NCI-H1930 (cell line): ENCODE results near the gene SRGAP2C.
"Not testable (repeated sequence)": the region's sequence is repeated elsewhere in the genome, so short reads cannot be mapped to it uniquely, and the experiment has no call there.

Experiments
- DNase-seq, 2 experiments: peaks; one replicate each; lab custom pipeline; 2025; lab: John Stamatoyannopoulos, UW

The SRGAP2C gene

DNA sequence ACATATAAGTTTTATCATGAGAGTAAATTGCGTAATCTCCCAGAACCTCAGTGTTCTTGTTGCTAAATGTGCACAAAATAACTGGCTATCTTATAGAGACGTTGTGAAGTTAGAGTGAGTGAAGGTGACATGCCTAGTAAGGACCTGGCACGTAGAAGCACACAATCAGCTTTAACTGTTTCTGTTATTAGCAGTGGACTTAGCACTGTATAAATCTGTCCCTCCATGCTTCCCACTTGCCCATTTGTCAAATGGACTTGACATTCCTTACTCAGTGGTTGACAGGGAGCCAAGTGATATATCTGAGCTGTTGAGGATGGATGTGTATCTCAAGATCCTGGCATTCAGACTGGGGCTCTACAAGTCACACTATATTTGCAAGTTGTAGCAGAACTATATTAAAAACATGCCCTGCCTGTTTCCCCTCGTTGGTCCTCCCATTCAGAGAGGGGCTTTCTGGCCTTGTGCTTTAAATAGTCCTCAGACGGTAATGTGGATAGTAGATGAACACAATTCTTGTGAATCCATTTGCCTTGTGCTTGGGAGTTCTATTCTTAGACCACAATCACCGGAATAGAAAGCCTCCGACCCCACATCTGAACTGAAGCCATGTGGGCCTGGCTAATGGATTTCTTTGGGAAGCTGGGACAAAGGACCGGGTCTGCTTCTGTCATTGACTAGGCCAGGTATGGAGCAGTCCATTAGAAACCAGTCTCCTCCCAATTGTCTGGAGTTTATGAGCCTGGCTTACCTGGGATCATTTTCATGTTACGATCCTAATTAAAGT, 43.0 kb downstream of the SRGAP2C start:
- not testable (repeated sequence) for DNase-seq

DNA sequence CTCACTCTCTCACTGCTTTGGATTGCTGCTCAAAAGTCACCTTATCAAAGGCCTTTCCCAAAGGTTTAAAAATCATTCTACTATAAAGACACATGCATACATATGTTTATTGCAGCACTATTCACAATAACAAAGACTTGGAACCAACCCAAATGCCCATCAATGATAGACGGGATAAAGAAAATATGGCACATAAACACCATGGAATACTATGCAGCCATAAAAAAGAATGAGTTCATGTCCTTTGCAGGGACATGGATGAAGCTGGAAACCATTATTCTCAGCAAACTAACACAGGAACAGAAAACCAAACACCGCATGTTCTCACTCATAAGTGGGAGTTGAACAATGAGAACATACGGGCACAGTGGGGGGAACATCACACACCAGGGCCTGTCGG, 45.9 kb downstream of the SRGAP2C start:
- not testable (repeated sequence) for DNase-seq

DNA sequence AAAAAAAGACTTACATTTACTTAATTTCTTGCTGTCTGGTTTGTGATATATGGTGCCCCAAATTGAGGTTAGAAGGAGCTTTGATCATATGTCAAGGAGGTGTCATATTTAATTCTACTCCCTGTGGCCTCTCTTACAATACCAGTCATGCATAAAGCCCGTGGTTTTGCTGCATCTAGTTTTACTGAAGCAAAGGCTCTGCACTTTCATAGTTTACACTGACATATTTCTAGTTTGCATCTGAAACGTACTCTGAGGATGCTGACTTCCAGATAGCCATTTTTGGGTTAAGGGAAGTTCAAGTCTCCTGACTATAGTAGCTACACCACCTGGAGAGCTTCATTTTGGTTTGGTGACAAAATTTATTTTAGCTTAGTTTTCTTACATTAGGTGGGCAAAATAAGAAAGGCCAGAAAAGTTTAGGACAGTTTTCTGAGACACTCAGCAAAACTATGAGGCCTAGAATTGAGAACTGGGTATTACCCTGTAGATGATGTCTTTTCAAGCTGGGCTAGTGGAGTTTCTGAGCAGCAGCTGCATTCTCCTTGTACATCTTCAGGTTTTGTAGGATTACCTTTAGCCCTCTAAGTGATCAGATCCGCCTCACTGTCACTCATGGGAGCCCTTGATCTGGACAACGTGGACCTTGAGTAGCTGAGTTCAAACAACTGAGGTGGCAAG, 47.8 kb downstream of the SRGAP2C start:
- not testable (repeated sequence) for DNase-seq

DNA sequence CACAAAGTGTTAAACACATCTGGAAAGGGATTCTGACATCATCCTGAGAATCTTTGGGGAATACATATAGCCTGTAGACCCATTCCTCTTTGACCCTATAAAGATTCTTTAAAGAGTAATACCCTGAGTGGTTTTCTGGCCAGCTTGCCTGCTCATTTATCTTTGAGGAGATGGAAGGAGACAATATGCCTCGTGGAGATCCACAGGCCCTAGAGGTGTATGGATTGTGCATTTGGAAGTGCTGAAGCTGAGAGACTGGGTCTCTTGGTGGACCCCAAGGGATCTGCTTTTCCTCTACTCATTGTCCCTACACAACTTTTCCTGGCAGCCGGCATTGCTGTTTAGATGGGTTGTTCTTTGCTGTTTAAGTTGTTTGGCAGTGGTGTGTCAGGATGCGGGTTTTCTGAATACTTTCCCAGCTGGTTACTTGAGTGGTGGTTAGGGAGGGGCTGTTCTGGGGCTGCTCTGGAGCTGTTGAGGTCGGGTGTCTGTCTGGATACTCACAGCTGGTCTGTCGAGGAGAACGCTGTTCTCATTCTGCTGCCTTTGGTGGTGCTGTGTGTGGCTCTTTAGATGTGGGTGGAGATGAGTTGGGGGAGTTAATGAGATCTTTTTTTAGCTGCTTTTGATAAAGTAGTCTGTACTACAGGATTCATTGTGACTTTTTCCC, 49.5 kb downstream of the SRGAP2C start:
- not testable (repeated sequence) for DNase-seq

DNA sequence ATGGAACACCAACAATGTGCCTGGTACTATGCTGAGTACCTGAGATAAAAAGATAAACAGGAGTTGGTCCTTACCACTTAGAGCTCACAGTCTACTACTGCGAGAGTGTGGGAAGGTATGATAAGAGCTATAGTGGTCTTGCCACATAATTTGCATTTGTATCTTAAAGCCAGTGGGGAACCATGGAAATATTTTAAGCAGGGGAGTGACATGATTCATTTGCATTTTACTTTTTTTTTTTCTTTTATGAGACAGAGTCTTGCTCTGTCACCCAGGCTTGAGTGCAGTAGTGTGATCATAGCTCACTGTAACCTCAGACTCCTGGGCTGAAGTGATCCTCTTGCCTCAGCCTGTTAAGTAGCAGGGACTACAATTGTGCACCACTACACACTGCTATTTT, 53.6 kb downstream of the SRGAP2C start:
- not testable (repeated sequence) for DNase-seq

DNA sequence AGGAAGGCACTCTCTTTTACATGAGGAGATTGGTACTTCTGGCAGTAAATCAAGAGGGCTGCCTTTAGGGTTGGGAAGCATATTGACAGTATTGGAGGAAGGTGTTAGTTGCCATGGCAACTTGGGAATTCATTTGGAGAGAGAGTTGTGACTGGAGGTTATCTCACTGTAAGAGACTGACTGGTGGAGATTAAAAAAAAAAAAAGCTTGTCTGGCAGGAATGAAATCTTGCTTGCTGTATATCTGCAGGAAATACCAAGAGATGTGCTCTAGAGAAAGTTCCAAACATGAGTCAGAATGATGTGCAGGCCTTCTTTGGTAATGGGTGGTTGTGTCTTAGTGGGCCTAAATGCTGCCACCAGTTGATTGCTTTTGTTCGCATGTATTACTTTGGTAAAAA, 59.1 kb downstream of the SRGAP2C start:
- DNase-seq = not testable (repeated sequence)

DNA sequence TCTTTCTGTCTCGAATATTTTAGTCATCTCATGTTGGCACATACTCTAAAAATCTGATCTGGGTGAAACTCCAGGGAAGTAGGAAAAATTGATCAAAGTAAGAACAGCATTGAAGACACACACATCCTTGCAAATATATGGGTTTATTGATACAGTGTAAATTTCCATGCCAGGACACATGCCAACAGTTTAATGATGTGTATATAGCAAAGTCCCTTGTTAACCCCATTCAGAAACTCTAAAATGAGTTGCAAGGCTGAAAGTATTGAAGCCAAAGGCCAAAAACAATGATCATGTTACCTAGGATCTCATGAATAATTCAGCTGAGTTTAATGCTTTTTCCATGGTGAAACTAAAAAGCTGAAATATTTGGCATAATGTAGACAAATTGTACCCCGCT, 61.6 kb downstream of the SRGAP2C start:
- not testable (repeated sequence) for DNase-seq

DNA sequence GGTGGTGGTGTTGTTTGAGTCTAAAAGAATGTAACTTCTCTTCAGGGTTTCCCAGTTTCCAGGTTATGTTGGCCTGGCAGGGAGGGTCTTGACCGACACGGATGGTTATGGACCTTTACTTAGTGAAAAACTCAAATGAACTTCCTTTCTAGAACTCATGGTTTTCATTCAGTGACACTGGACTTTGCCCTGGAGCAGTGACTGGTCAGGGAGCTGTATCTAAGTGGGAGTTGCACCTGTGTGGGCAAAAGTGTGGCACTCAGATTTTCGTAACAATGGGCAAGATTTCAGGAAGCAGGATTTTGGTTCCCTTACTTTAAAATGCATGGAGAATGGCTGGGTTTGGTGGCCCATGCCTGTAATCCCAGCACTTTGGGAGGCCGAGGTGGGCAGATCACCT, 67.9 kb downstream of the SRGAP2C start:
- not testable (repeated sequence) for DNase-seq

DNA sequence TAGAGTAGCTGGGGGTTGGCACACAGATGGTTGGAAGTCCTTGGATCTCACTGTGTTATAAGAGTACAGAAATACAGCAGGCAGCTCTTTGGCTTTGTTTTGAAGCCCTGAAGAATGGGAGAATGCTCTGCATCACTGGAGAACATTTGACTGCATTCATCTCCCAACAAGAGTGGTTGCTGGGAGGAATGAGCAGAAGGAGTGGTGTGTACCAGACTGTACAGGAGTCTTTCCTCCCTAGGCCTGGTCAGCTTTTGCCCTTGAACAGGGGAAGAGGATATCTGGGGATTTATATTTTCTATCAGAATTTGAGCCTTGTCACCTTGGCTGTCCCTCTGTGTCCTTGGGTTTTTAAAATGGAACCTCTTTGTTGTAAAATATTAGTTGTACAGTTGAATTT, 69.8 kb downstream of the SRGAP2C start:
- DNase-seq = not testable (repeated sequence)

DNA sequence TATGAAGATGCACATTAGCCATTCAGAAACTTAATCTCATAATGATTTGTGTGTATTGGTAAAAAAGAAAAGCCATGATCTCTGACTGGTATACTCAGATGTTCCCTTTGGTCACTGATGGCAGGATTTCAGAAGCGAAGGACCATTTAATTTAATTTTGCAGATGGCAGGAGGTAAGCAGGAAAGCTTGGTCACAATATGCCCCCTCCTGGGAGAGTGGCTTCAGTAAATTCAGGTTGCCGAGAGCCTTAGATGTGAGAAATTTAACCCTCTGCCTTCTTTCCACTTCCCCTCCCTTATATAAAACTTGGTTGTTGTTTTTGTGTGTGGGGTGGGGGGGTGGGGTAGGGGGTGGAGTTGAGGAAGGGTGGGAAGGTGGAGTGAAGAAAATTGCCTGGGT, 72.9 kb downstream of the SRGAP2C start:
- not testable (repeated sequence) for DNase-seq

DNA sequence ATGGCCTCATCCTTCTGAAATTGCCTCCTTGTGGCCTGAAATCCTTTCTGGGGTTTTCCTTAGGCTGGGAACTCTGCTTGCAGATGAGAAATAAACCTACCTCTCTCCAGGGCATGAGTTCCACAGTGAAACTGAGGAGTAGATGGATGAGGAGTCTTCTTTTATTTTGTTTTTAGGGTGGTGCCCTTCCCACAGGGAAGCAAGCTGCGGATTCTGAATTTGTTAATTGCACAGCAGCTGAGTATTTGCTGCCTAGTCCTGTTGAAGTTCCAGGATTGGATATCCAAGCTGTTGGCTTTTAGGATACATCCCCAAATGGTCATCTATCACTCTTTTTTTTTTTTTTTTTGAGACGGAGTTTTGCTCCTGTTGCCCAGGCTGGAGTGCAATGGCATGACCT, 73.4 kb downstream of the SRGAP2C start:
- DNase-seq = not testable (repeated sequence)

DNA sequence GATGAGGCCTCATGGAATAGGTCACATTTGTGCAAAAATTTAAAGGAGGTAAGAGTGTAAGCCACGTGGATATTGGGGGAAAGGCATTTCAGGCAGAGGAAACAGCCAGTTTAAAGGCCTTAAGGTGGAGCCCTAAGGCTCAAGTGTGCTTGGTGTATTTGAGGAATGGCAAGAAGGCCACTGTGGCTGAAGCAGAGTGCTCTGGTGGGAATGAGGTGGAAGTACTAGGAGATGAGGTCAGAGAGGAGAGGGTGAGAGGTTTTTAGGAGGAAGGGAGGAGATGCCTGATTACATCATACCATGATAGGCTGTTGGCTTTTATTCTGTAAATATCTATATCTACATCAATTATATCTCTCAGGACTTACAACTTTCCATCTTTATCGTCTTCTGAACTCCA, 75.4 kb downstream of the SRGAP2C start:
- not testable (repeated sequence) for DNase-seq

DNA sequence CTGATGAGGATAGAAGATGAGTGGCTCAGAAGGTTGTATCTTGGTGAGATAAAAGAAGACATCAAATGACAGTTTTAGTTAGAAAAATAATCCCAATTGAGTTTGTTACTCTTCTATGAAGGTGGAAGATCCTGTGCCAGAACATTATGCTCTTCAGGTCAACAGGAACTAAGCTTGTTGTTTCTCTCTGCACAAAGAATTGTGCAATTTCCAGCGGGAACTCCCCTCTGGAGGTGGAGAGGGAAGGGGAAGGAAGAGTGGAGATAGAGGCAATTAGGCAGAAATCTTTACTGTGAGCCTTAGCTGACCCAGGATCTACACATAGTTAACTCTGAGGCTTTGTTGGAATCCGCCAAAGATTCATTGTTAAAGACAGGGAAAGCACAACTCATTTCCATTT, 77.4 kb downstream of the SRGAP2C start:
- DNase-seq = not testable (repeated sequence)

DNA sequence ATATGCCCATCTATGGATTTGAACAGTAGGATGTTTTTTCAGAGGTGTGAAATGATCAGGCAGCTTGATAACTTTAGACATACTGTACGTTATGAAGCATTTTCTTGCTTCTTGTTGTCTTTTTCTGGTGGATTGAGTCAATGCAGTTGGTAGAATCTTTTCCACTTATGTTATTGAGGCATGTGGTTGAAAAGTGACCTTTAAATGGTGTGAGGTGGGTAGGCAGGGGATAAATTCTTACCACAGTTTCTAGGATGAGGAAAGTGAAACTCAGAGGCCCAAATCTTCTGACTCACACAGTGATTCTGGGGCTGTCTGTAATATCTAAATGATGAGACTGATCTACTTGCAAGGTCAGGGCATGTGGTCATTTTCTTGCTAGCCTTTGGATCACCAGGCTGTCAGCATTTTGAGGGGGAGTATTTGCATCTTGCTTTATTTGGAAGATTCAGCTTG, 79.0 kb downstream of the SRGAP2C start:
- DNase-seq = not testable (repeated sequence)

DNA sequence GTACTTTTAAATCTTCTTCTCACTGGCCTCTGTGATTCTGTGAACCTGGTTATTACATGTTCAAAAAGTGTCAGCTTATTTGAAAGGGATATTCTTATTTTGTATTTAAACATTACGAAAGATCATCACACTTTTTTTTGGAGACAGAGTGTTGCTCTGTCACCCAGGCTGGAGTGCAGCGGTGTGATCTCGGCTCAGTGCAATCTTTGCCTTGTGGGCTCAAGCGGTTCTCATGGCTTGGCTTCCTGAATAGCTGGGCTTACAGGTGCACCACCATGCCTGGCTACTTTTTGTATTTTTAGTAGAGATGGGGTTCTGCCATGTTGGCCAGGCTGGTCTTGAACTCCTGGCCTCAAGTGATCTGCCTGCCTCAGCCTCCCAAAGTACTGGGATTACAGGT, 82.3 kb downstream of the SRGAP2C start:
- DNase-seq = not testable (repeated sequence)

DNA sequence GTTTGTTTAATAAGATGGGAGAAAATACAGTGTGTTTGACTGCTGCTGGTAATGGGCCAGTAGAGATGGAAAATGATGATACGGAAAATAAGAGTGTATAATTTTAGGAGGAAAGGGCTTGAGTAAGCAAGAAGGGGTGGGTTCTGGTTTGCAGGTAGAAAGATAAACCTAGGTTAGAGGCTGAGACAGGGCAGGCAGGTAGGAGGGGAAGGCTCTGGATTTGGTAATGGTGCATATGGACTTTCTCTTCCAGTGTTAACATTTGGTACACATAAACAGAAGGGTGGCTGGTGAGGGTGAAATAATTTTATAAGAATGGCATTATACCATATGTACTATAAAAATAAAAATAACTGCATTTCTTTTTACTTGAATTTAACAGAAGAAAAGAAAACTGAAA, 84.5 kb downstream of the SRGAP2C start:
- DNase-seq = not testable (repeated sequence)

DNA sequence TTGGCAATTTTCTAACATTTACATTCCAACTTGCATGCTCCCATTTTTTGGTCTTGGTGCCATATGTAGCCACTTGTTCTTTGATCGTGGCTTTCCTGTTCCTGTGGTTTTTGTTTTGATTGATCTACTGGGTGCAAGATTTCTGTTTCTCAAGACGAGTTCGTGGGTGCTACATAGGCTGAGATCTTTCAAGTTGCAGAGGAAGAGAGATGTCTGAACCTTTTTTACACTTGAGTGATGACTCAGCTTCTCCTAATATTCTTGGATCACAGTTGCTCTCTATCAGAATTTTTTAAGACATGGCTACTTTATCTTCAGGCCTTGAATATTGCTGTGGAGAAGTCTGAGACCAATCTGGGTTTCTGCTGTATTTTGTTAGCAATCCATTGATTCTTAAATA, 85.2 kb downstream of the SRGAP2C start:
- not testable (repeated sequence) for DNase-seq

DNA sequence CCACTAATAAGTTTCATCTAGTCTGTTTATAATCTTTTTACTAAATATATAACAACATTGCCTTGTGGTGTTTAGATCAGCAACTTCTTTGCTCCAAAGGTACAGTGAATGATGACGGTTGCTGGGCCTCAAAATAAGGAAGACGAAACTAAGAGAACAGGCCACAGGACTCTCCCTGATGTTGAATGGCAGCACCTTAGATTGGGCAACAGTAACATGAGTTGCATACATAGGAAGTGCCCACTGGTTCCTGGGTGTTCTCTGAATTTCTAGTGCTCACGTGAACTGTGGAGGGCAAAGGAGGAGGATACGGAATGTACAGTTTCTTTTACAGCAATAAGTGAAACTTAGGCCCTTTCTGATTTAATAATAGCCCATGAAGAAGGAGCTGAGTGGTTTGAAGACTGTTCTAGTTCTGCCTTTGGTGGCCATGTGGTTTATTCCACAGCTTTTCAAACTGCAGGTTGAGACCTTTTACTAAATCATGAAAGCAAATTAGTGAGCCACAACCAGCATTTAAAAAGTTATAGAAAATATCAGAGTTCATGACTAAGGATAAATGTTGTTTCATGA, 86.5 kb downstream of the SRGAP2C start:
- DNase-seq = not testable (repeated sequence)

DNA sequence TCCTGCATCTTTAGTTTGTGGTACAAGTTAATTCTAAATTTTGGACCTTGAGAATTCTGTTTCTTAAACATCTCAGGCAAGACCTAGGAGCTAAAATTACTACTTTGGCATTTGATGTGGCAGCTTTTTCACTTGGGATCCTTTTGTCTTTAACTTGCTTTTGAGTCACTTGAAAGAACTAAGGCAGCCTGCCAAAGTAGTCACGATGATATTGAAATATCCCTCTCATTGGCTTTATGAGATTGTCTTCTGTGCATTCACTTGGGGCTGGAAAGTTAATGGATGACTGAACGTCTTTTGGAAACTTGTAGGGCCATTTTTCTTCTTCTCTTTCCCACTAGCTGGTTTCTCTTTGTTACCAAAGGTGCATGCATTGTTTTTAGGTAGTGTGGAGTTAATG, 90.7 kb downstream of the SRGAP2C start:
- DNase-seq = not testable (repeated sequence)

DNA sequence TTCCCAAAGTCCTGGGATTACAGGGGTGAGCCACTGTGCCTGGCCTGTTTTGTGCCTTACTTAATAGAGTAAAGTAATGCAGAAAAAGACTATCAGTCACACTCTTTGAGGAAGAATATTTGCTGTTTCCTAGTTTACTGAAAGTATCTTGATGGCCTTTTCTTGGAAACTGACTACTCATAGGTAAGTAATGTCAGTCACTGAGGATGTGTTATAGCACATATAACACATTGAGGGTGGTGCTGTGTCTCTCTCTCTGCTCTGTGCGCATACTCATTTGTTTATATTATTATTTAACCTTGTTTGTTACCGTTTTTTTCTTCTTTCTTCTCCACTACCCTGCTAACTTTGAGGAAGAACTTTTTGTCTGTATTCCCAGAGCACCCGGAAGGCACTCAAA, 93.4 kb downstream of the SRGAP2C start:
- not testable (repeated sequence) for DNase-seq

DNA sequence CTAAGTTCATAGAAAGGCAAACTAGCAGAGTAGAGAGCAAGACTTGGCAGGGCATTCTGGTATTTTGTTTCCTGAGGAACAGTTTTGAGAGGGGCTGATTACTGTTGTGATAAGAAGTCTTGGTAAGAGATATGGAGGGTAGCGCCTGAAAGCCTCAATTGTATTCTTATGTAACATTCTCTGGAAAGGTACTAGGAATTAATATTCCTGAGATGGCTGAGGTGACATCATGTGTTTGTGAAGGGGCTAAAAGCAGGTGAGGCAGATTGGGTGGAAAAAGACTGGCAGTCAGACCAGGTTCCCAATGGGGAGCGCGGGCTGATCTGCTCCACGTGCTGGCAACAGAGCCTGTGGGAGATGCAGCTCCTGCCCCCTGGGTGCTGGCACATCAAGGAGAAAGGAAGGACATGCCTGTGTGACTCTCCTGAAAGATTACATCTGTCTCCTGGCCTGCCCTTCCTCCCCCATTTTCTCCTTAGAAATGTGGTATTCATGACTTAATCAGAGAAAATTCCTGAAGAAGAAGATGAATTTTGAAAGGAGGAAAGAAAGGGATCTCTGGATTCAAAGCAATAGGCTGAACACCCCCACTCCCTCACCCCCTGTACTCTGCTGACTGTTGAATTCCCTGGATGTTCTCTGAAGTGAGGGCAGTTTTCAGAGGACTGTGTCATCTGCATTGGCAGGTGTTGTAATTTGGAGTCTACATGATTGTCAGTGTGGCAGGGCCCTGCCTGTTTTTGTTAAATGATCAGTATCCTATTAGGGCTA, 94.2 kb downstream of the SRGAP2C start:
- DNase-seq = not testable (repeated sequence)

DNA sequence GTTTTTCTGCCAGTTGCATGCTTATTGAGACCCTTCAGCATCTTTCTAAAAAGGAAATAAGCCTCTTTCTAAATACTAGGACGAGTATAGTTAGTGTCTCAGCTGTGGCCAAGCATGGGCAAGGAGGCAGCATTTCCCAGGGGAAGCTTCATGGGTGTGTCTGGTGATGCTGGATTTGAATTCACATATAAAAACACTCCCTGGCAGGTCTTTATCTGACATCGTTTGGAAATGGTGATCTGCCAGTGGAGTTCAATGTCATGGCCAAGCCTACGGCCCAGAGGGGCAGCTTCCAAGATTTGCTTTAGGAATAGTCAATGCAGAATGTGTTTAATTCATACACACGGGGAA, 94.7 kb downstream of the SRGAP2C start:
- DNase-seq = not testable (repeated sequence)
